Epithelial cell of esophagus (primary cell): ENCODE data around the gene ADAMTS20.

Source experiments
- DNase-seq: peaks from one replicate; pipeline ENCODE4 v3.0.0; 2010; ENCODE audit warnings: low read depth
- H3K4me3 ChIP-seq: 2 replicates; pipeline ENCODE4 v1.5.1; 2011; ENCODE audit warnings: mild to moderate bottlenecking, low read length, control low read depth
- TF ChIP-seq, protein P1 (sequence below): IDR thresholded peaks from 2 replicates; pipeline ENCODE4 v1.5.1; 2011; ENCODE audit warnings: low read depth, mild to moderate bottlenecking, low read length, control low read depth, inconsistent platforms; ENCODE audit not compliant: insufficient read depth; ENCODE audit errors: missing control alignments

ADAMTS20 gene

DNA sequence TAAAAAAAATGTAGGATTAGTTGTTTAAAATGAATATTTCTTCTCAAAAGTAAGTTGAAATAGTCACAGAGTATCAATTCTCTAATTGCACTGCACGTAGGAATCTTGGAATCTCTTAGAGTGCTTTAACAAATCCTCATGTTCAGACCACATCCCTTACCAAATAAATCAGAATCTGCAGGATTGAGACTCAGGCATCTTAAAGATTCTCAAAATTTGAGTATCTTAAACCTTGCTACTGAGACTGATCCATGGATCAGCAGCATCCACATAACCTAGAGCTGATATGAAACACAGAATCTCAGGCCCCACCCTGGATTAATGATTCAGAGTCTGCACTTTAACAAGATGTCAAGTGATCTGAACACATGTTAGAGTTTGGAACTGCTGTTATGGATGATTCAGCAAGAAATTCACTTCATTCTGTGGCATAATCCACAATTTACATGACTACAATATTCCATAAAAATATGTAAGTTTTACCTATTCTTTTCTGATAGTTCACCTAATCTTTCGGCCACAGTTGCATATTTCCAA lies 58.7 kb downstream of the ADAMTS20 start:
- TF ChIP-seq, protein P1, sequence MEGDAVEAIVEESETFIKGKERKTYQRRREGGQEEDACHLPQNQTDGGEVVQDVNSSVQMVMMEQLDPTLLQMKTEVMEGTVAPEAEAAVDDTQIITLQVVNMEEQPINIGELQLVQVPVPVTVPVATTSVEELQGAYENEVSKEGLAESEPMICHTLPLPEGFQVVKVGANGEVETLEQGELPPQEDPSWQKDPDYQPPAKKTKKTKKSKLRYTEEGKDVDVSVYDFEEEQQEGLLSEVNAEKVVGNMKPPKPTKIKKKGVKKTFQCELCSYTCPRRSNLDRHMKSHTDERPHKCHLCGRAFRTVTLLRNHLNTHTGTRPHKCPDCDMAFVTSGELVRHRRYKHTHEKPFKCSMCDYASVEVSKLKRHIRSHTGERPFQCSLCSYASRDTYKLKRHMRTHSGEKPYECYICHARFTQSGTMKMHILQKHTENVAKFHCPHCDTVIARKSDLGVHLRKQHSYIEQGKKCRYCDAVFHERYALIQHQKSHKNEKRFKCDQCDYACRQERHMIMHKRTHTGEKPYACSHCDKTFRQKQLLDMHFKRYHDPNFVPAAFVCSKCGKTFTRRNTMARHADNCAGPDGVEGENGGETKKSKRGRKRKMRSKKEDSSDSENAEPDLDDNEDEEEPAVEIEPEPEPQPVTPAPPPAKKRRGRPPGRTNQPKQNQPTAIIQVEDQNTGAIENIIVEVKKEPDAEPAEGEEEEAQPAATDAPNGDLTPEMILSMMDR = no peak
- DNase-seq = peak; percentile 6
- H3K4me3 ChIP-seq = no peak overlapping the region

DNA sequence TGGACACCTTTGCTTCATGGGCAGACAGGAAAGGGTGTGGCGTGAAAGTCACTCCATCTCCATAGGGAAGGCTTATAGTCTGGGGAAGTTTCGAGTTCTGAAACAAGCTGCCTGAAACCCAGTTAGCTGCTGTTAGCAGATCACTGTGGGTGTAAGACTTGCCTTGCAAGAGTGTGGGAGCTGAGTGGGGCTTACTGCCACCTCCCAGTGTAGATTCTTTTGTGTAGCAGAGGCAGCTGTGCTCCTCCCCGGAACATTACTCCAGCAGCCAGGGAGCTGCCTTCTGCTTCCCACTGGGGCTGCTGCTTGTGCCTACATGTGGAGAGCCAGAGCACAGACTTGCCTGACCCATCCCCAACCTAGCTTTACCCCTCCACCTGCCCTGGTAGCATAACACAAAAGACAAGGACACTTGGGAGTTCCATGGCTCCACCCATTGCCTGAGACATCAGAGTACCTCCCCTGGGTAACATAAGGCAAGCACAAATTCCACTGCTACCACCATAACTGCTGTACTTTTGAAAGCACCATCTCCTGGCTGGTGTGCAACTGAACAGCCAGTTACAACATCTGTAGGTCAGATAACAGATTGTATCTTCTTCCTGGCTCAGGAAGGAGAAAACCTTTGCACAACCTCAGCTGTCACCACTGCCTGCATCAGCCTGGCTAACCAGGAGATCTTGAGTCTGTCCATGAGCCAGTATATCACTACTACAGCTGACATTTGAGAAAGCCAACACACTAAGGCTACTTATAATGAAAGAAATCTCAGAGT lies 69.5 kb downstream of the ADAMTS20 start:
- no peak overlapping the region for H3K4me3 ChIP-seq
- TF ChIP-seq, protein P1 = no peak
- DNase-seq = no peak

DNA sequence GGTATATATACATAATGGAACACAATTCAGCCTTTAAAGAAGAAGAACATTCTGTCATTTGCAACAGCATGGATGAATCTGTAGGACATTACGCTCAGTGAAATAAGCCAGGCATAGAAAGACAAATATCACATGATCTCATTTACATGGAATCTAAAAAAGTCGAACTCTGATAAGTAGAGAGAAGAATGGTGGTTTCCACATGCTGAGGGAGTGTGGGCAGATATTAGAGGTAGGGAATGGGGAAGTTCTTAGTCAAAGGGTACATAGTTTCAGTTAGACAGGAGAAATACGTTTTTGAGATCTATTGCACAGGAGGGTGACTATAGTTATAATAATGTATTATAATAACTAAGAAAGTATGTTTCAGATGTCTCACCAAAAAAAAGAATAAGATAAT lies 71.4 kb downstream of the ADAMTS20 start:
- H3K4me3 ChIP-seq = no peak overlapping the region
- DNase-seq = no peak
- TF ChIP-seq, protein P1 = no peak

DNA sequence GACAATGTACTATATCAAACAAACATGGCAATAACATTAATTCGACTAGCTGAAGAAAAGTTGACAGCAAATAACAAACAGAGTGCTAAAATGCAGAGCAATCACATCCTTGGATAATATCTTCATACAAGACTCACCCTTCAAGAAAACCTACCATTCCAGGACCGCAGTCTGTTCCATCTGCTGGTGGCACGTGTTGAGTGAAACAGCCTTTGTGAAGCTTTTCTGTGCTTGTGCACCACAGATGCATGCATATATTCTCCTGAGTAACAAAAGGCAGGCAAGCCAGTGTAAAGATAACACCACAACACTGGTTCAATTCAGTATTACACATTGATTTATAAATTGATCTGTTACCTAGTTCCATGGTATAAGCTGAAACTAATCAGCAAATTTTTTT lies 89.3 kb downstream of the ADAMTS20 start:
- TF ChIP-seq, protein P1 = no peak
- H3K4me3 ChIP-seq = no peak overlapping the region
- no peak for DNase-seq

DNA sequence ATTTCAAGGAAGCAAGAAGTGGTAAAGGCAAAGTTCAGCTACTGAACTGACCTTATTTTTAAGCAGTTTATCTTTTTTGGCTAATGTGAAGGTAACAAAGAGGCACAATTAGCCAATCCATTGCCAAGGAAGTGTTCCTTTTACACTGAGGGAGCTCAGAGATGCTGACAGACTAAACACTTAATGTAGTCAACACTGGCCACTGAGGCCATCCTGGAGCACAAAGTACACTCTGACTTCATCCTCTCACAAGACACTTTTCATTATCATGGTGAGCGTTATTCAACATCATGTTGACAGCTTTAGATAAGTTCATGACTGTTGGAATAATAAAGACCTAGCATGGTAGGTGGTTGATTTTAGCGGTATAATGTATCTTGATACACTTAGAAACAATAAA lies 89.9 kb downstream of the ADAMTS20 start:
- H3K4me3 ChIP-seq = no peak overlapping the region
- TF ChIP-seq, protein P1 = no peak
- DNase-seq = no peak

DNA sequence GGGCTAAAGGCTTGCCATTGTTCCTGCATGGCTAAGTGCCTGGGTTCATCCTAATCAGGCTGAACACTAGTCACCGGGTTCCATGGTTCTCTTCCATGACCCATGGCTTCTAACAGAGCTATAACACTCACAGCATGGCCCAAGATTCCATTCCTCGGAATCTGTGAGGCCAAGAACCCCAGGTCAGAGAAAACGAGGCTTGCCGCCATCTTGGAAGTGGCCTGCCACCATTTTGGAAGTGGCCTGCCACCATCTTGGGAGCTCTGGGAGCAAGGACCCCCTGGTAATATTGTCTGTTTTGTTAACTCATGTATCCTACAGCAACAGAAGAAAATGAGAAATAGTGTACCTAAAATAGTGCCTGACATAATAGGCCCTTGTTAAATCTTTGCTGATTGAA lies 92.7 kb downstream of the ADAMTS20 start:
- TF ChIP-seq, protein P1 = no peak
- no peak overlapping the region for H3K4me3 ChIP-seq
- no peak for DNase-seq

DNA sequence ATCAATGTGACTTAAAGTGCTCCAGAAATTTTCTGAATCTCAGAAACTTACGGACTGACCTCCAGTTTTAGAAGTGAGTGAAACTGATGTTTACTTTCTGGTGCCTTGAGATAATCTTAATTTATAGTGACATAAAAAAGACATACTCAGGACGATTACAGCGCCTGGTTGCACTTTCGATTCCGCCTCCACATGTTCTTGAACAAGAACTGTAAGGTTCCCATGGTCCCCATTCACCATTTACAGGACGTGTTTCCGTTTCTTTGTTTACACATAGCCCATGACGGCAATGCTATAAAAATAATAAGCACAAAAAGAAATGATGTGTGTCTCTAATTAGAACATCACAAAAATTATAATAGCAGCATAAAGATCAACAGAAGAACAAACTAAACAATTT lies 98.2 kb downstream of the ADAMTS20 start:
- TF ChIP-seq, protein P1 = no peak
- DNase-seq = no peak
- H3K4me3 ChIP-seq = no peak overlapping the region
